HPDE6-E6E7 (cell line): Measurements from ENCODE around the gene SCML1.
"Not testable (repeated sequence)": the region's sequence is repeated elsewhere in the genome, so short reads cannot be mapped to it uniquely, and the experiment has no call there.

Experiments used
- DNase-seq: peaks from one replicate; pipeline ENCODE4 v3.0.0; 2011; ENCODE audit warnings: missing footprints; ENCODE audit errors: extremely low spot score

SCML1 gene

DNA sequence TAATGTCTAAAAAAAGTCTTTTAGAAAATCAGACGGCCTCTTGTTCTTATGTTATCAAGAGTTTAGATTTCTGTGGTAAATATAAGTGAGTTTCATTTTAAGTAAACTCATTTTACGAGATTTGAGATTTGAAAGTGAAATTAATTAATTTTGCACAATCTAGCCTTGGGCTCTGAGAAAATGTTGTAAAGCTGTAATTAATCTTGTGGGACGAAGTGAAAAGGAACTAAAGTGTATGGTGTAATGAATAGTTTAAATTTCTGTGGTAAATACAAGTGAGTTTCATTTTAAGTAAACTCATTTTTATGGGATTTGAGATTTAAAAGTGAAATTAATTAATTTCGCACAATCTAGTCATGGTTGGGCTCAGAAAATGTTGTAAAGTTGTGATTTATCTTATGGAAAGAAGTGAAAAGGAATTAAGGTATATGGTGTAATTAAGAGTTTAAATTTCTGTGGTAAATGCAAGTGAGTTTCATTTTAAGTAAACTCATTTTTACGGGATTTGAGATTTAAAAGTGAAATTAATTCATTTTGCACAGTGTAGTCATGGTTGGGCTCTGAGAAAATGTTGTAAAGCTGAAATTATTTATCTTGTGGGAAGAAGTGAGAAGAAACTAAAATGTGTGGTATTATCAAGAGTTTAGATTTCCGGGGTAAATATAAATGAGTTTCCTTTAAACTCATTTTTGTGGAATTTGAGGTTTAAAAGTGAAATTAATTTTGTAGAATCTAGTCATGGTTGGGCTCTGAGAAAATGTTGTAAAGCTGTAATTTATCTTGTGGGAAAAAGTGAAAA is 1.6 kb downstream of the SCML1 start:
- no peak for DNase-seq

DNA sequence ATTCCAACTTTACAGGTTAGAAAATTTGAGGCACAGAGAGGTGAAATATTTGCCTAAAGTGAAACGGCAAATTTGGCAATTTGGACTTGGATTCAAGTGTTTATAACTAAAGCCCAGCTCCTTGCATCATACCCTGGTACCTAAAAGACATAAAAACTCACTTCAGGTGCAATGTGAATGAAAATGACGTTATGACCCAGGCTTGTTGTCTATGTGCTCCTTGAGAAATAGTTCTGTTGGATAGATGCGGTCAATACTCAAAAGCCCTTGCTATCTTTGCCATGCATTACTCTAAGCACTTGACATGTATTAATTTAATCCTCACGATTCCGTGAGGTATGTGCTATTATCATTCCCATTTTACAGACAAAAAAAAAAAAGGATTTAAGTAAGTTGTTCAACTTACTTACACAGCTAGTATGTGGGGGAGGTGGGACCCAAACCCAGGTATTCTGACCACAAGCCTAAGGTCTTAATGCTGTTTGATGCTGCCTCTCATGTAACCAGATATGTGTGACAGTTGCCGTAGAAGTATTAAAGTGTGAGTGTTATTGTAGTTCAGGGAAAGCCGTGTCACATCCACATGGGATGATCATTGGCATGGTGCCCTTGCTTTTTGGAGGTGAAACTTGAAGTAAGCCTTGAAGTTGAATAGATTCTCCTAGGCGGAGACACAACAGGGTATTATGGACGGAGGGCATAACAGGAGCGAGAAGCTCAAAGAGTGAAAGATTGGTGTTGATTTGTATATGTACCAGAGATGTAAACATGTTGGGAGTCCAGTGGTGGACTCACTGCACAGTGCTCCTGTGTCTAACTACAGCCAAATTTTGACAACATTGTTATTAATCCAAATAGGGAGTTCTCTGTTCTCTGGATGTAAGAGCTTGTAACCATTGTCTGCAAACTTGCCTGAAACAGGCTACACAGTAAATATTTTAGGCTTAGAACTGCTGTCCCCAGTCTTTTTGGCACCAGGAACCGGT is 3.1 kb downstream of the SCML1 start:
- DNase-seq, result no peak

GRCh38 chrX:17741123-17741511 is 3.8 kb downstream of the SCML1 start:
- no peak for DNase-seq

DNA sequence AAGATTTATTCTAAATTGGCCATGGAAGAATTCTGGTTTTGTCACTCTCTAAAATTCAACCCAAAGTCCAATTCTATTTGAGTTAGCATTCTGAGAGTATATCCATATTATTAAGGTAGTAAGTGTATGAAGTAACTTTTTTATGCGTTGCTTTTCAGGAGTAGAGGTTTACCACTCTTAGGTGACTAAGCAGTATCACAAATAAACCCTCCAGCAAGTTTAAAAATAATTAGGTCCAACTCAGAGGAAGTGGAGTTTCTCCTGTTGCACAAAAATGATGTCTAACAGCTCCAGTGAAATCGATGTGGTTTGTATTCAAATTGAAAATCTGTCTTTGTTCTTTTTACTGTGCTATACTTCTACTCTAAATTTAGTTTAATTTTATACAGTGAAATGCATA is 6.6 kb downstream of the SCML1 start:
- no peak for DNase-seq

GRCh38 chrX:17744896-17745523 is 7.7 kb downstream of the SCML1 start:
- no peak for DNase-seq

DNA sequence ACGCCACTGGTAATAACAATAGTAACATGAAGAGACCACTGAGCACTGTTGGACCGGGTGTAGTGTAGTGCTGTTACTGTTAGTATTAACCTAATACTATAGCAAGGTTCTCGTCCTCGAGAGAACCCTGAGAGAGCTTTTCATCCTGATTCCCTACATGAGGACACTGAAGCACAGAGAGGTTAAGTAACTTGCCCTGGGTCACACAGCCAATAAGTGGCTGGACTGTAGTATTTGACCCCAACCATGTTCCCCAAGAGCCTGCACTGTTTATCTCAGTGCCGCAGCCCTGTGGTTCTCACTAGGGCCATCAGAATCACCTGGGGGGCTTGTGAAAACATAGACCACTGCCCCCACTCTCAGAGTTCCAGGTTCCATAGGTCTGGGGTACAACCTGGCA is 10.4 kb downstream of the SCML1 start:
- DNase-seq, result no peak

- DNase-seq, result no peak
Measured at GRCh38 chrX:17748684-17749083, 11.4 kb downstream of the SCML1 start.

DNA sequence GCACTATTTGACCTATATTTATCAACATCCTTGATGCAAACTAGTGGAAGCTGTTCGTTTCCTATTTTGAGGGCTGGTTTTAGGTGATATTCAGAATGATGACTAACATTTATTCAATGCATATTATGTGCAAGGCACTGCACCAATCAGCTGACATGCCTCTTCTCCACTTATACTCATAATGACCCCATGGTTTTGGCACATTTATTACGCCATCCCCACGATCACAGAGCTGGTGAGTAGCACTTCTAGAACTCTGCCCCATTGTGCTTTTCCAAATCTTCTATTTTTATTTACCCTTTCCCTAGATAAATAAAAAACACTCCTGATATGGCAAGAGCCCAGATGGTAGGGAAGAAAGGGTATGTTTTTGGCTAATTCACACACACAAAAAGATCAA is 13.1 kb downstream of the SCML1 start:
- no peak for DNase-seq

GRCh38 chrX:17758382-17758781 is 21.1 kb downstream of the SCML1 start:
- DNase-seq, result no peak

DNA sequence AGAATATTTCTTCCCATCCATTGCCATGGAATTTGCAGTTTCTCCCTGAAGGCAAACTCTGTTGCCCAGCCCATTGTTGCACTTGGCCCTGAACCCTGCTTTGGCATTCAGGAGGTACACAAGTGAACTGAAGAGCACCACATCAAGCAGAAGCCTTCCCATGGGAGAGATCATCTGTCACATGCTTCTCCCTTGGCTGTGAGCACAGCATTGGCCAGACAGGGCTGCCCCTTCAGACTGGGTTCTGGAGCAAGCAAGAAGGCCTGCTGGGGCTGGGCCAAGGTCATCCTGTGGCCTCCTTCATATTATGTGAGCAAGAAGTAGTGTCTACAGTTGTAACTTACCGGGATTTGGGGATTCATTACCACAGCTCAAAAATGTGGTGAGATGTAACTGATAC is 22.7 kb downstream of the SCML1 start:
- no peak for DNase-seq

DNA sequence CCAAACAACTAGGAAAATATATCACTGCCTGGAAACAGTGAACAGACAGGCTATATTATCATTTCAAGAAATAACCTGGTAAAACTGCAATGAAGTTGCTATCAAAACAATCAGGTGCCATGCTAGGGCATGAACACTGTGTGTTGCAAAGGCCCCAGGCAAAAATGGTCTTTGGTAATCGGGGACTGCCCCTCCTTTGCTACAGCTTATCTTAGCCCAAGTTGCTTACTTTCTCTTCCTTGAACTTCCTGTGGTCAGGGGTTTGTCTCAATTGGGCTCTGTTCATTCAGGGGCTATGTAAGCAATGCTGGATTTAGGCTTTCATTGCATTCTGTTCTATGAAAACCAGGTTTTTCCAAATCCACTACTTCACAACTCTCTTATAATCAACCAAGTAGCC is 30.4 kb downstream of the SCML1 start:
- no peak for DNase-seq

- DNase-seq, result no peak
Measured at GRCh38 chrX:17768997-17769396, 31.7 kb downstream of the SCML1 start.

DNA sequence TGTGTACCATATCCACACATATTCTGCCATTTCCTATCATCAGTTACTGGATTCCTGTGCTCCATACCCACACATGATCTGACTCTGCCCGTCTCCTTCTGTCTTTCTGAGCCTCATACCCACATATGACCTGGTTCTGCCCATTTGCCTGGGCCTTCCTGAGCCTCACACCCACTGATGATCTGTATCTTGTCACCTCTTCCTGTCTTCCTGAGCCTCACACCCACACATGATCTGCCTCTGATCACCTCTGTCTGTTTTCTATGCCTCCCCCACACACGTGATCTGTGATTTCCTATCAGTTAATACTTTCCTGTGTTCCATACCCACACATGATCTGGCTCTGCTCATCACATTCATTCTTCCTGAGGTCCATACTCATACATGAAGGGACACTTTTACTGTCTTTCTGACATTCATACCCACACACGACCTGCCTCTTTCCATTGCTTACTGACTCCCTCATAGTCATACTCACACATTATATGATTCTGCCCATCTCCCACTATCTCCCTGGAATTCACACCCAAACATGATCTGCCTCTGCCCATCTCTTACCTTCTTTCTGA is 32.5 kb downstream of the SCML1 start:
- DNase-seq, result no peak

GRCh38 chrX:17773221-17773876 is 36.1 kb downstream of the SCML1 start:
- no peak for DNase-seq

- DNase-seq, result no peak
Measured at GRCh38 chrX:17774053-17774452, 36.8 kb downstream of the SCML1 start.

GRCh38 chrX:17778997-17779396 is 41.7 kb downstream of the SCML1 start:
- DNase-seq, result no peak

GRCh38 chrX:17779434-17779833 is 42.1 kb downstream of the SCML1 start:
- DNase-seq, result no peak

- not testable (repeated sequence) for DNase-seq
Measured at GRCh38 chrX:17786554-17787347, 49.5 kb downstream of the SCML1 start.

DNA sequence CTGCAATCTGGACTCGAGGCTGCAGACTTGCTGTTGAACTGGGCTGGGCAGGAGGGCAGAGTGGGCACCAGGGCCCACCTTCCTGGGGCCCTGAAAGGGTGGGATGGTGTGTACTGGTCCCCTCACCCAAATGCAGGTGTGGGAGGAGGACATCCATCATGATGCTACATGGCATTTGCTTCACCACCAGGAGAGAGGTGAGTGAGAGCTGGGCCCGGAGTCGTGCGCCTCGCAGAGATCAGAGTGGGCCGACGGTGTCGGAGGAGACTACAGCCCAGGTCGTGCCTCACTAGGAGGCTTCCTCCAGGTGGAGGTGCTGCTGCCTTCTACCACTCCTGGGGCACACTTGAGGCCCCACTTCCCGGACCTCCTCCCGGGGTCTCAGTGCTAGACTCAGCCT is 50.3 kb downstream of the SCML1 start:
- DNase-seq, result no peak

GRCh38 chrX:17788439-17788838 is 51.1 kb downstream of the SCML1 start:
- DNase-seq, result peak; percentile 14
